ENCODE measurements around the gene ST3GAL2. TPM values are rescaled to one million over a fixed set of nuclear protein-coding genes. Genes with fewer than 3 reads are reported as not detected.

Gene ST3GAL2
- total RNA-seq, 1 experiment from 2014 or later, result 49.4 TPM

GRCh38 chr16:70359552-70359951 lies 79.3 kb downstream of the ST3GAL2 start:
- POLR2A ChIA-PET, result no interaction called here
- Mint-ChIP-seq H3K4me1 (no peaks in the 10 kb centered on the region), H3K27ac (no peak overlapping the region), H3K4me3 (no peak overlapping the region), H3K9me3 (no peaks in the 10 kb centered on the region), H3K36me3 (peaks cover 44% of the 10 kb centered on the region), H3K27me3 (ENCODE audit: low read depth) (no peaks in the 10 kb centered on the region)
- TF ChIP-seq PRRX2 (CRISPR knock-in tag; IDR thresholded peaks at IDR 0.05) (no peak), HMGXB4 (CRISPR knock-in tag; IDR thresholded peaks at IDR 0.05) (no peak), ESRRA (CRISPR knock-in tag; IDR thresholded peaks at IDR 0.05; ENCODE audit: borderline replicate concordance) (no peak), ARID4B (CRISPR knock-in tag; IDR thresholded peaks at IDR 0.05; ENCODE audit: borderline replicate concordance) (no peak), SP1 (CRISPR knock-in tag; conservative IDR thresholded peaks at IDR 0.05) (no peak), TCF7 (CRISPR knock-in tag; IDR thresholded peaks at IDR 0.05; ENCODE audit: low read depth) (no peak), NFE2L1 (CRISPR knock-in tag; IDR thresholded peaks at IDR 0.05) (no peak), ZNF416 (CRISPR knock-in tag; IDR thresholded peaks at IDR 0.05) (no peak), HMGA2 (CRISPR knock-in tag; IDR thresholded peaks at IDR 0.05) (no peak), E2F4 (CRISPR knock-in tag; IDR thresholded peaks at IDR 0.05; ENCODE audit: borderline replicate concordance, low read depth) (no peak)
- DNase-seq (ENCODE audit: low spot score) (no peak), ATAC-seq (no peak)
- CTCF ChIA-PET, result interaction anchor here (1.2 to 2.1 kb wide), 4 partner anchors 10 to 149 kb away, joined by 3 to 7 read pairs (median 4); no protein-coding TSS in a partner anchor

- DNase-seq (ENCODE audit: low spot score), result no peak
- TF ChIP-seq ZNF512 (CRISPR knock-in tag; IDR thresholded peaks at IDR 0.05; ENCODE audit: borderline replicate concordance), result no peak
- no peak for TF ChIP-seq GABPB1 (CRISPR knock-in tag; IDR thresholded peaks at IDR 0.05)
- no peak for TF ChIP-seq IRF1 (CRISPR knock-in tag; IDR thresholded peaks at IDR 0.05)
- TF ChIP-seq ZNF396 (CRISPR knock-in tag; IDR thresholded peaks at IDR 0.05; ENCODE audit: borderline replicate concordance), result no peak
- no peak for TF ChIP-seq E2F1 (CRISPR knock-in tag; IDR thresholded peaks at IDR 0.05)
- TF ChIP-seq TEAD4 (CRISPR knock-in tag; IDR thresholded peaks at IDR 0.05), result no peak
- TF ChIP-seq CTCF (IDR thresholded peaks at IDR 0.05), result no peak
- no peaks in the 10 kb centered on the region for H3K9me3 Mint-ChIP-seq
- no peaks in the 10 kb centered on the region for H3K27me3 Mint-ChIP-seq (ENCODE audit: low read depth)
- ChIA-PET POLR2A (no interaction called here), CTCF (interaction anchor here (0.5 kb wide), 1 partner anchor 63 kb away, joined by 5 read pairs; no protein-coding TSS in a partner anchor)
- H3K36me3 Mint-ChIP-seq, result peaks cover 18% of the 10 kb centered on the region
- H3K27ac Mint-ChIP-seq, result no peak overlapping the region
- no peak overlapping the region for H3K4me3 Mint-ChIP-seq
- H3K4me1 Mint-ChIP-seq, result peaks cover 13% of the 10 kb centered on the region
- ATAC-seq, result no peak
Observed at GRCh38 chr16:70349783-70350182, 89.1 kb downstream of the ST3GAL2 start.

All from WTC11 (cell line).